ENCODE measurements around the gene AFF3. TPM values are rescaled to one million over a fixed set of nuclear protein-coding genes. Genes with fewer than 3 reads are reported as not detected.

AFF3 gene
- total and polyA plus RNA-seq, 2 of the 4 experiments (the other 2 are of a cell fraction), result 12.9 to 14.3 TPM

- no peak overlapping the region for H2BK120ac ChIP-seq (ENCODE audit: low read depth, low read length)
- no peak for ATAC-seq (ENCODE audit: low read depth)
- no TSS peak for BruUV-seq (replicated peaks)
- H4K91ac ChIP-seq (ENCODE audit: insufficient read depth, low read depth, low read length), result no peak overlapping the region
- H2AFZ ChIP-seq (replicated peaks; ENCODE audit: low read length, poor library complexity), result no peak overlapping the region
- no peak overlapping the region for H2AK9ac ChIP-seq (replicated peaks; ENCODE audit: low read depth, low read length, poor library complexity)
- no peak overlapping the region for H3K4me2 ChIP-seq (ENCODE audit: low read depth, low read length)
- CTCF ChIA-PET, result interaction anchor here (1.0 kb wide), 1 partner anchor 10 kb away, joined by 3 read pairs; no protein-coding TSS in a partner anchor
- no peak overlapping the region for H3K4ac ChIP-seq (ENCODE audit: low read depth, low read length)
- 0 out of 4 replicates have a peak, but pooled peaks cover 0 to 2% of the 10 kb centered on the region in 2 experiments for H3K79me1 ChIP-seq (ENCODE audit: low read depth in 1 of 2, low read length in 2 of 2)
- DNase-seq, result no peak
- intact Hi-C loops (cut with micrococcal nuclease) (no loop called here), in situ Hi-C loops (cut with MboI; ENCODE audit: low sequenced_read_pairs) (no loop called here), dilution Hi-C loops (cut with HindIII; ENCODE audit: low sequenced_read_pairs, unreplicated experiment) (no loop called here)
- no peaks in the 10 kb centered on the region for H3K9me3 ChIP-seq (ENCODE audit: control insufficient read depth, insufficient read depth, low read length)
- H4K8ac ChIP-seq (ENCODE audit: low read depth in 2 of 2, low read length in 2 of 2), result no peak overlapping the region
- H3K9me1 ChIP-seq (ENCODE audit: insufficient read depth, low read length), result no peaks in the 10 kb centered on the region
- no peak overlapping the region for H2AK5ac ChIP-seq (ENCODE audit: low read depth, low read length)
- TF ChIP-seq SMC3 (IDR thresholded peaks at IDR 0.05; ENCODE audit: low read depth, low read length) (no peak), MAZ (IDR thresholded peaks at IDR 0.05; ENCODE audit: borderline replicate concordance, low read depth, low read length) (no peak), CHD1 (IDR thresholded peaks at IDR 0.05; ENCODE audit: low read depth, low read length) (no peak), ELK1 (IDR thresholded peaks at IDR 0.05; ENCODE audit: borderline replicate concordance, low read depth, low read length) (no peak), MAFK (IDR thresholded peaks at IDR 0.05; ENCODE audit: low read depth, low read length) (no peak), CEBPB (IDR thresholded peaks at IDR 0.05; ENCODE audit: low read depth, low read length) (no peak), CTCF (conservative IDR thresholded peaks at IDR 0.05; ENCODE audit: low read depth, low read length) (no peak), USF2 (IDR thresholded peaks at IDR 0.05; ENCODE audit: low read depth, low read length) (no peak), NFE2L2 (IDR thresholded peaks at IDR 0.05; ENCODE audit: low read depth, low read length) (no peak), POLR2A (IDR thresholded peaks at IDR 0.05; ENCODE audit: low read depth, low read length) (no peak), BHLHE40 (IDR thresholded peaks at IDR 0.05; ENCODE audit: low read depth, low read length) (no peak), MXI1 (IDR thresholded peaks at IDR 0.05; ENCODE audit: borderline replicate concordance, low read depth, low read length) (no peak), FOS (IDR thresholded peaks at IDR 0.05; ENCODE audit: low read depth, low read length) (no peak), RAD21 (IDR thresholded peaks at IDR 0.05; ENCODE audit: low read length) (no peak), RCOR1 (IDR thresholded peaks at IDR 0.05; ENCODE audit: insufficient replicate concordance, low read length) (no peak), RFX5 (IDR thresholded peaks at IDR 0.05; ENCODE audit: low read depth, low read length) (no peak)
- H3K56ac ChIP-seq (ENCODE audit: extremely low read depth, insufficient read depth, low read length), result no peak overlapping the region
- no peak overlapping the region for H2BK5ac ChIP-seq (ENCODE audit: low read depth, low read length, poor library complexity, severe bottlenecking)
- H3K4me1 ChIP-seq (ENCODE audit: control insufficient read depth, insufficient read depth, low read length), result peaks cover 3% of the 10 kb centered on the region
- no peak overlapping the region for H3K14ac ChIP-seq (replicated peaks; ENCODE audit: low read depth, low read length)
- no peak overlapping the region for H3K23ac ChIP-seq (ENCODE audit: low read depth, low read length)
- no peak overlapping the region for H2BK20ac ChIP-seq (ENCODE audit: low read depth, low read length)
- H3K9ac ChIP-seq (ENCODE audit: low read depth, low read length), result no peak overlapping the region
- H2BK15ac ChIP-seq (ENCODE audit: low read depth, low read length), result no peak overlapping the region
- H3K36me3 ChIP-seq (ENCODE audit: control insufficient read depth, insufficient read depth, low read length), result peaks cover 12% of the 10 kb centered on the region
- no peaks in the 10 kb centered on the region for H3K27me3 ChIP-seq (ENCODE audit: control insufficient read depth, insufficient read depth, low read length)
- POLR2A ChIA-PET (ENCODE audit: unreplicated experiment), result no interaction called here
- 97% methylated on average over 4 of the region's 4 CpGs; no CpG with 5 or more reads in 1 of the 2 experiments for whole genome bisulfite sequencing, 2 experiments (ENCODE audit: extremely low coverage in 2 of 2, insufficient read length in 1 of 2)
- H4K5ac ChIP-seq (ENCODE audit: low read depth, low read length), result no peak overlapping the region
- H4K20me1 ChIP-seq (ENCODE audit: insufficient read depth, low read length), result no peaks in the 10 kb centered on the region
- no peak overlapping the region for H3K4me3 ChIP-seq (ENCODE audit: insufficient read depth, low read depth, low read length)
- no peak overlapping the region for H3K18ac ChIP-seq (ENCODE audit: low read depth, low read length)
- no peak overlapping the region for H3K27ac ChIP-seq (ENCODE audit: insufficient read depth, low read length)
Observed at GRCh38 chr2:99987160-99987559, 155.2 kb downstream of the AFF3 start.

All from IMR-90 (cell line).